GM12878 (cell line): ENCODE measurements around the gene PRKG1. TPM values are rescaled to one million over a fixed set of nuclear protein-coding genes. Genes with fewer than 3 reads are reported as not detected.
A peak's percentile ranks its signal among the peaks of the same experiment; 100 is the strongest.

ENCODE experiments used
- BACH1 ChIP-seq: fragments of 450-650 bp; IDR thresholded peaks from 2 replicates; pipeline ENCODE4 v1.6.1; 2017; ENCODE audit warnings: mild to moderate bottlenecking, borderline replicate concordance
- CBFB ChIP-seq: IDR thresholded peaks from 2 replicates; pipeline ENCODE4 v1.6.1; 2016; ENCODE audit warnings: antibody characterized with exemption, low read depth
- CHD1 ChIP-seq: IDR thresholded peaks from 2 replicates; pipeline ENCODE4 v1.6.1; 2012; ENCODE audit warnings: low read depth, low read length, improper control_type of control experiment
- CREB1 ChIP-seq: IDR thresholded peaks from 2 replicates; pipeline ENCODE4 v1.6.1; 2012; ENCODE audit warnings: low read depth, mild to moderate bottlenecking, inconsistent platforms
- EP300 ChIP-seq, 2 experiments: fragments of 150-350 bp in 1 of 2; IDR thresholded peaks; 2 replicates each; pipeline ENCODE4 v1.6.1; 2011 to 2012; ENCODE audit warnings: low read depth in 2 of 2, low read length in 2 of 2, borderline replicate concordance in 1 of 2, improper control_type of control experiment in 1 of 2, inconsistent platforms in 1 of 2; ENCODE audit not compliant: control insufficient read depth in 1 of 2
- FOS ChIP-seq: IDR thresholded peaks from 3 replicates; pipeline ENCODE4 v1.6.1; 2011; ENCODE audit warnings: borderline replicate concordance; ENCODE audit not compliant: insufficient read length; ENCODE audit errors: extremely low read depth
- HCFC1 ChIP-seq: fragments of 150-350 bp; IDR thresholded peaks from 2 replicates; pipeline ENCODE4 v1.6.1; 2014; ENCODE audit warnings: low read length
- KDM1A ChIP-seq: fragments of 200-600 bp; sonication (generic); IDR thresholded peaks from 2 replicates; pipeline ENCODE4 v1.6.1; 2016; ENCODE audit warnings: borderline replicate concordance
- MTA3 ChIP-seq: IDR thresholded peaks from 2 replicates; pipeline ENCODE4 v1.6.1; 2012; ENCODE audit warnings: low read length, inconsistent platforms, borderline replicate concordance
- NRF1 ChIP-seq: conservative IDR thresholded peaks from 2 replicates; pipeline ENCODE4 v1.6.1; 2011; ENCODE audit warnings: mild to moderate bottlenecking, low read depth, low read length, improper control_type of control experiment
- RUNX3 ChIP-seq: IDR thresholded peaks from 2 replicates; pipeline ENCODE4 v1.6.1; 2012; ENCODE audit warnings: low read length, inconsistent platforms
- TCF7 ChIP-seq: IDR thresholded peaks from 2 replicates; pipeline ENCODE4 v1.6.1; 2014; ENCODE audit warnings: antibody characterized with exemption, borderline replicate concordance
- ZNF24 ChIP-seq: fragments of 450-650 bp; IDR thresholded peaks from 2 replicates; pipeline ENCODE4 v1.6.1; 2017; ENCODE audit warnings: antibody characterized with exemption, mild to moderate bottlenecking
- ZSCAN29 ChIP-seq: fragments of 450-650 bp; IDR thresholded peaks from 2 replicates; pipeline ENCODE4 v1.6.1; 2017; ENCODE audit warnings: mild to moderate bottlenecking, moderate library complexity
- polyA plus RNA-seq, 11 experiments: library from polyadenylated mRNA; depleted of rRNA in 4 of 11; unstranded in 6 of 11; stranded (reverse) in 5 of 11; fragments of >200 nt; fragmentation: Nextera tagmentation in 4 of 11; fragmentation: Illumina TruSeq in 1 of 11; extraction: Ambion mirVana in 4 of 11; extraction: Trizol in 1 of 11; gene quantifications; 1 replicate in 1 of 11; 2 replicates in 10 of 11; pipeline versions ENCODE4 v1.2.1 to v1.2.3, GENCODE V29; 2011 to 2016; ENCODE audit warnings: inconsistent platforms in 2 of 11, missing spikeins in 2 of 11, low read depth in 1 of 11
- total RNA-seq, 4 experiments: library from RNA; depleted of rRNA in 3 of 4; stranded (reverse); fragments of >200 nt in 3 of 4; fragmentation: Illumina TruSeq in 1 of 4; extraction: Trizol in 1 of 4; gene quantifications; 2 replicates each; pipeline versions ENCODE4 v1.2.1 to v1.2.3, GENCODE V29; 2013 to 2021
- TF ChIP-seq, protein P1 (sequence below): fragments of 450-650 bp; conservative IDR thresholded peaks from 2 replicates; pipeline ENCODE4 v1.6.1; 2017; ENCODE audit warnings: mild to moderate bottlenecking, moderate library complexity
- TF ChIP-seq, protein P2 (sequence below): fragments of 150-350 bp; IDR thresholded peaks from 2 replicates; pipeline ENCODE4 v1.6.1; 2014; ENCODE audit warnings: mild to moderate bottlenecking, low read depth, low read length
- TF ChIP-seq, protein P3 (sequence below): fragments of 450-650 bp; IDR thresholded peaks from 2 replicates; pipeline ENCODE4 v1.6.1; 2017; ENCODE audit warnings: low read depth, mild to moderate bottlenecking, moderate library complexity
- TF ChIP-seq, protein P4 (sequence below): IDR thresholded peaks from 2 replicates; pipeline ENCODE4 v1.6.1; 2012; ENCODE audit warnings: low read length, inconsistent platforms
- TF ChIP-seq, protein P5 (sequence below): fragments of 450-650 bp; IDR thresholded peaks from 2 replicates; pipeline ENCODE4 v1.6.1; 2017; ENCODE audit warnings: antibody characterized with exemption, mild to moderate bottlenecking, moderate library complexity
- TF ChIP-seq, protein P6 (sequence below): IDR thresholded peaks from 2 replicates; pipeline ENCODE4 v1.6.1; 2012; ENCODE audit warnings: low read depth, low read length, improper control_type of control experiment

Gene PRKG1
- total and polyA plus RNA-seq, 10 of the 15 experiments (the other 5 are each of a cell fraction or from before 2014, with no cell fraction given) = 0.04 to 0.05 TPM; not detected in 8

DNA sequence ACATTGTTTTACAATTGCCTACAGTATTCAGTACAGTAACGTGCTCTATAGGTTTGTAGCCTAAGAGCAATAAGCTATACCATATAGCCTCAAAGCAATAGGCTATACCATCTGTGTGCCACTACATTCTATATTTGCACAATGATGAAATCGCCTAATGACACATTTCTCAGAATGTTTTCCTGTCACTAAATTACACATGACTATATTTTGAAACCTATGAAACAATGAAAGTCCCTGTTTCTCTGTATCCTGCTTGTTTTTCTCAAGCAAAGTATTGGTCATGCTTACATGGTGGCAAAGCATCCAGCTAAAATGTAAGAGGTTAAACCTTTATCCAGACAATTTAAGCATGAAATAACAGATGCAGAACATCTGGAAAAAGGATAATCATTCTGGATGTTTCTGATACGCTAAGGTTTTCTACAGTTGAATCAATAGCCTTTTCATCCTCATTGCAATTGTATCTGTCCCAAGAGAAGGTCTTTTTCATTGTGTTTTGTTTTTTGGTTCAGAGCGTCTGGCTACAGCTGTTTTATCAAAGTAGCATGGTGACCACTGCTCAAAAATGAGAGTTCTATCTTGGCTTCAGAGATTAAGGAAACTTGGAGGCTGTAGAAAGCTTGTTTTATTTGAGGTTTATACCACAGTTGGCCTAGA is 543.4 kb downstream of the PRKG1 start (continued):
- TF ChIP-seq, protein P1, sequence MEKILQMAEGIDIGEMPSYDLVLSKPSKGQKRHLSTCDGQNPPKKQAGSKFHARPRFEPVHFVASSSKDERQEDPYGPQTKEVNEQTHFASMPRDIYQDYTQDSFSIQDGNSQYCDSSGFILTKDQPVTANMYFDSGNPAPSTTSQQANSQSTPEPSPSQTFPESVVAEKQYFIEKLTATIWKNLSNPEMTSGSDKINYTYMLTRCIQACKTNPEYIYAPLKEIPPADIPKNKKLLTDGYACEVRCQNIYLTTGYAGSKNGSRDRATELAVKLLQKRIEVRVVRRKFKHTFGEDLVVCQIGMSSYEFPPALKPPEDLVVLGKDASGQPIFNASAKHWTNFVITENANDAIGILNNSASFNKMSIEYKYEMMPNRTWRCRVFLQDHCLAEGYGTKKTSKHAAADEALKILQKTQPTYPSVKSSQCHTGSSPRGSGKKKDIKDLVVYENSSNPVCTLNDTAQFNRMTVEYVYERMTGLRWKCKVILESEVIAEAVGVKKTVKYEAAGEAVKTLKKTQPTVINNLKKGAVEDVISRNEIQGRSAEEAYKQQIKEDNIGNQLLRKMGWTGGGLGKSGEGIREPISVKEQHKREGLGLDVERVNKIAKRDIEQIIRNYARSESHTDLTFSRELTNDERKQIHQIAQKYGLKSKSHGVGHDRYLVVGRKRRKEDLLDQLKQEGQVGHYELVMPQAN = no peak
- TF ChIP-seq TCF7 (no peak), ZNF24 (no peak), CREB1 (peak; percentile 36; the same call in 1 of the 2 replicates), HCFC1 (no peak), KDM1A (no peak), ZSCAN29 (no peak), EP300 (IDR thresholded peaks at IDR 0.05; ENCODE audit: borderline replicate concordance in 1 of 2, control insufficient read depth in 1 of 2, low read depth in 2 of 2, low read length in 2 of 2) (no peak), FOS (no peak), MTA3 (no peak), RUNX3 (peak; percentile 23; the same call in 1 of the 2 replicates), CHD1 (no peak), CBFB (no peak), BACH1 (no peak), NRF1 (no peak)
- TF ChIP-seq, protein P2, sequence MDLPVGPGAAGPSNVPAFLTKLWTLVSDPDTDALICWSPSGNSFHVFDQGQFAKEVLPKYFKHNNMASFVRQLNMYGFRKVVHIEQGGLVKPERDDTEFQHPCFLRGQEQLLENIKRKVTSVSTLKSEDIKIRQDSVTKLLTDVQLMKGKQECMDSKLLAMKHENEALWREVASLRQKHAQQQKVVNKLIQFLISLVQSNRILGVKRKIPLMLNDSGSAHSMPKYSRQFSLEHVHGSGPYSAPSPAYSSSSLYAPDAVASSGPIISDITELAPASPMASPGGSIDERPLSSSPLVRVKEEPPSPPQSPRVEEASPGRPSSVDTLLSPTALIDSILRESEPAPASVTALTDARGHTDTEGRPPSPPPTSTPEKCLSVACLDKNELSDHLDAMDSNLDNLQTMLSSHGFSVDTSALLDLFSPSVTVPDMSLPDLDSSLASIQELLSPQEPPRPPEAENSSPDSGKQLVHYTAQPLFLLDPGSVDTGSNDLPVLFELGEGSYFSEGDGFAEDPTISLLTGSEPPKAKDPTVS = no peak
- TF ChIP-seq, protein P3, sequence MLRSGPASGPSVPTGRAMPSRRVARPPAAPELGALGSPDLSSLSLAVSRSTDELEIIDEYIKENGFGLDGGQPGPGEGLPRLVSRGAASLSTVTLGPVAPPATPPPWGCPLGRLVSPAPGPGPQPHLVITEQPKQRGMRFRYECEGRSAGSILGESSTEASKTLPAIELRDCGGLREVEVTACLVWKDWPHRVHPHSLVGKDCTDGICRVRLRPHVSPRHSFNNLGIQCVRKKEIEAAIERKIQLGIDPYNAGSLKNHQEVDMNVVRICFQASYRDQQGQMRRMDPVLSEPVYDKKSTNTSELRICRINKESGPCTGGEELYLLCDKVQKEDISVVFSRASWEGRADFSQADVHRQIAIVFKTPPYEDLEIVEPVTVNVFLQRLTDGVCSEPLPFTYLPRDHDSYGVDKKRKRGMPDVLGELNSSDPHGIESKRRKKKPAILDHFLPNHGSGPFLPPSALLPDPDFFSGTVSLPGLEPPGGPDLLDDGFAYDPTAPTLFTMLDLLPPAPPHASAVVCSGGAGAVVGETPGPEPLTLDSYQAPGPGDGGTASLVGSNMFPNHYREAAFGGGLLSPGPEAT = no peak
- TF ChIP-seq, protein P4, sequence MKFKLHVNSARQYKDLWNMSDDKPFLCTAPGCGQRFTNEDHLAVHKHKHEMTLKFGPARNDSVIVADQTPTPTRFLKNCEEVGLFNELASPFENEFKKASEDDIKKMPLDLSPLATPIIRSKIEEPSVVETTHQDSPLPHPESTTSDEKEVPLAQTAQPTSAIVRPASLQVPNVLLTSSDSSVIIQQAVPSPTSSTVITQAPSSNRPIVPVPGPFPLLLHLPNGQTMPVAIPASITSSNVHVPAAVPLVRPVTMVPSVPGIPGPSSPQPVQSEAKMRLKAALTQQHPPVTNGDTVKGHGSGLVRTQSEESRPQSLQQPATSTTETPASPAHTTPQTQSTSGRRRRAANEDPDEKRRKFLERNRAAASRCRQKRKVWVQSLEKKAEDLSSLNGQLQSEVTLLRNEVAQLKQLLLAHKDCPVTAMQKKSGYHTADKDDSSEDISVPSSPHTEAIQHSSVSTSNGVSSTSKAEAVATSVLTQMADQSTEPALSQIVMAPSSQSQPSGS = peak; percentile 63; the same call in 1 of the 2 replicates
- TF ChIP-seq, protein P5, sequence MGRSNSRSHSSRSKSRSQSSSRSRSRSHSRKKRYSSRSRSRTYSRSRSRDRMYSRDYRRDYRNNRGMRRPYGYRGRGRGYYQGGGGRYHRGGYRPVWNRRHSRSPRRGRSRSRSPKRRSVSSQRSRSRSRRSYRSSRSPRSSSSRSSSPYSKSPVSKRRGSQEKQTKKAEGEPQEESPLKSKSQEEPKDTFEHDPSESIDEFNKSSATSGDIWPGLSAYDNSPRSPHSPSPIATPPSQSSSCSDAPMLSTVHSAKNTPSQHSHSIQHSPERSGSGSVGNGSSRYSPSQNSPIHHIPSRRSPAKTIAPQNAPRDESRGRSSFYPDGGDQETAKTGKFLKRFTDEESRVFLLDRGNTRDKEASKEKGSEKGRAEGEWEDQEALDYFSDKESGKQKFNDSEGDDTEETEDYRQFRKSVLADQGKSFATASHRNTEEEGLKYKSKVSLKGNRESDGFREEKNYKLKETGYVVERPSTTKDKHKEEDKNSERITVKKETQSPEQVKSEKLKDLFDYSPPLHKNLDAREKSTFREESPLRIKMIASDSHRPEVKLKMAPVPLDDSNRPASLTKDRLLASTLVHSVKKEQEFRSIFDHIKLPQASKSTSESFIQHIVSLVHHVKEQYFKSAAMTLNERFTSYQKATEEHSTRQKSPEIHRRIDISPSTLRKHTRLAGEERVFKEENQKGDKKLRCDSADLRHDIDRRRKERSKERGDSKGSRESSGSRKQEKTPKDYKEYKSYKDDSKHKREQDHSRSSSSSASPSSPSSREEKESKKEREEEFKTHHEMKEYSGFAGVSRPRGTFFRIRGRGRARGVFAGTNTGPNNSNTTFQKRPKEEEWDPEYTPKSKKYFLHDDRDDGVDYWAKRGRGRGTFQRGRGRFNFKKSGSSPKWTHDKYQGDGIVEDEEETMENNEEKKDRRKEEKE = no peak
- TF ChIP-seq, protein P6, sequence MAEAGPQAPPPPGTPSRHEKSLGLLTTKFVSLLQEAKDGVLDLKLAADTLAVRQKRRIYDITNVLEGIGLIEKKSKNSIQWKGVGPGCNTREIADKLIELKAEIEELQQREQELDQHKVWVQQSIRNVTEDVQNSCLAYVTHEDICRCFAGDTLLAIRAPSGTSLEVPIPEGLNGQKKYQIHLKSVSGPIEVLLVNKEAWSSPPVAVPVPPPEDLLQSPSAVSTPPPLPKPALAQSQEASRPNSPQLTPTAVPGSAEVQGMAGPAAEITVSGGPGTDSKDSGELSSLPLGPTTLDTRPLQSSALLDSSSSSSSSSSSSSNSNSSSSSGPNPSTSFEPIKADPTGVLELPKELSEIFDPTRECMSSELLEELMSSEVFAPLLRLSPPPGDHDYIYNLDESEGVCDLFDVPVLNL = no peak
